HG03135 (cell line): ENCODE measurements around the gene GRIA1.

Experiments used
- ATAC-seq: cut with Tn5 transposase; IDR thresholded peaks from one replicate; pipeline ENCODE4 v1.9.1; 2021; ENCODE audit warnings: mild to moderate bottlenecking, moderate library complexity; ENCODE audit not compliant: unreplicated experiment

GRIA1 gene

DNA sequence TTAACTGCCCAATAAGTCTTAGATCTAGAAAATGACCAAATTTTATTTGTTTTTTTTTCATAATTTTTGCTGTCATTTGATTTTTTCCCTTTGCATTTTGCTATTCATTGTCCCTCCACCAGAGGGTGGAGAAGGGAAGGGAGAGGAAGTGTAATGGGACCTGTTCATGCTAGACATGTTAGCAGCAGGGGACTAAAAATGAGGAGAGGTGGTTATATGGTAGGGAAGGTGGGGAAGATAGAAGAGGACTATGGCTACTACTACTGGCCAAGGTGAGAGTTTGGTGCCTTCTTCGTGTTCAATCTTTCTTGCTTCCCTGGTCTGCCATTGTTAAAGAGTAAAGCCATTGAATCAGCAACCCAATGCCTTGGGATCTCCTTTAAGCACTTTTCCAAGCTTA is 6.4 kb downstream of the GRIA1 start:
- ATAC-seq: no peak

DNA sequence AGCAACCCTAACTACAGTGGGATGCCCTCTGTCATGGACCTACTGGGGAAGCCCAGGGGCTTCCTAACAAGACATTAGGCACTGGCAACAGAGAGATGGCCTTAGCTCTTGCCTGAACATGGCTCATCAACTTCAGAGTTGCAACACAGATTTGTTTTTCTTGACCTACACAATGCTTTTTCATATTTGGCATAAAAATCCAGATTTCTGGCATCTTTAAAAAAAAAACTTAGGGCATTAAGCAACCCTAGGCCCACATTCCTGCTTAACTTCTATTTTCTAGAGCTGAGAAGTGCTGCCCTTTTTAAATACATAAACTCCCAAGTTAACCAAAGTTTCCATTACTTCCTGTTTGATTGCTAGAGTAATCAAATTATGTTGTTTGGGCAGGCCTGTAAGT is 8.0 kb downstream of the GRIA1 start:
- ATAC-seq: no peak

DNA sequence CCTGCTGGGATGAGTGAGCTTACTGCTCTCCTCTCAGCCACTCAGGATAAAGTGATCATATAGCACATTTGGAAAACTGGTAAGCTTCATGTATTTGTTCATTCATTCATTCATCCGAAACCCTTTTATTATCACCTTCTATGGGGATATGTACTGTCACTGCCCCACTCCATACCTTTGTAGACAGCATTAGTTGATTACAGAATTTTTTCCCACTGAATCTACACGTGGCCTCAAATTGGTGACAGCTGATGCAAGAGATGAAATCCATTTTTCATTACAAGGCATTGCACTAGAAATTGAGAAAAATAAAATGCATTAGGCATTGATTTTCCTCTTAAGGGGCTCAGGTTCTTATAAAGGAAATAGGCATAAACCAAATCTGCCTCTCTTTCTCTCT is 9.7 kb downstream of the GRIA1 start:
- ATAC-seq: no peak

DNA sequence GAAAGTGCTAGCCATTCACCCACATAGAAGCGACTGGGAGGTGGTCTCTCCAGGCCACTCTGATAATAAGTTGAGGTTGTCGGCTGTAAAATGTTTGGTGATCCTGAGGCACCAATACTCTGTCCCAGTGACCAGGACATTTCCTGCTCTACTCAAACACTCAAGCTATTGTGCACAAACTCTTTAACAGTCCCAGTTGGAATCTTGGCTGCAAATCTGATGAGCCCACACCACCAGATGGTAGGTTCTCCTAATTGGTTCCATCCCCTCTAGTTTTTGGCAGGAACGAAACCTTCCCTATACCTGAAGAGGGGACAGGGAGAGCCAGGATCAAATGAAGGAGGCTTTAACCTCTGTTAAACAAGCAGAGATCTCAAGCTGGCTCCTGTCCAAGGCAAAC is 14.3 kb downstream of the GRIA1 start:
- ATAC-seq: no peak

DNA sequence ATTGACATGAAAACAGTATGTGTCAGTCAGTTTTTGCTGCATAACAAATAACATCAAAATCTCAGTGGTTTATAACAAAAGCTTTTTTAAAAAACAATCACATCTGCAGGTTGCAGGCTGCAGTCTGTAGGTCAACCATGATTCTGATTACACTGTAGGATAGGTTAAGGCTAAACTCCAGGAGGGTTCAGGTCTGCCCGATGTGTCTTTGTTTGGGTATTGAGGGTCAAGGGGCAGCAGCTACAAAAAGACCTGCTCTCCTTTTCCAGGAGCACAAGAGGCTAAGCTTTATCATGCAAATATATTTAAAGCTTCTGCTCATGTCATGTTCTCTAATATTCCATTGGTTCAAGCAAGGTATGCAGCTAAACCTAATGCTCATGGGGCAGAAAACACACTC is 18.2 kb downstream of the GRIA1 start:
- ATAC-seq: no peak

DNA sequence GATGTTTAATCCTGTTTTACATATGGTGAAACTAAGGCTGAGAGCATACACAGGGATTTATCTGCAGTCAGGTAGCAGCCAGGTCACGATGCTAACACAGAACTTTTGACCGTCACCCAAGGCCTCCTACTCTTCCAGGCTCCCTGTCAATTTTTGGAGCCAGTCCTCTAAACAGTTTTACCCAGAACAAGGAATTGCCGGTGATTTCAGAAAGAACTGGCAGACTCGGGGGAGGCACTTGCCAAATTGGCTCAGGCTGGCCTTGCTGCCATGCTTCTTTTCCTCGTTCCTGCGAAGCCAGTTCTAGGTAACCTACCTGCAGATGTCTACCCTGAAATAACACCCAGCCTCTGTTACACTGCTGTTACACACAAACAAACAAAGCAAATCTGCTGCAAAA is 21.2 kb downstream of the GRIA1 start:
- ATAC-seq: no peak

DNA sequence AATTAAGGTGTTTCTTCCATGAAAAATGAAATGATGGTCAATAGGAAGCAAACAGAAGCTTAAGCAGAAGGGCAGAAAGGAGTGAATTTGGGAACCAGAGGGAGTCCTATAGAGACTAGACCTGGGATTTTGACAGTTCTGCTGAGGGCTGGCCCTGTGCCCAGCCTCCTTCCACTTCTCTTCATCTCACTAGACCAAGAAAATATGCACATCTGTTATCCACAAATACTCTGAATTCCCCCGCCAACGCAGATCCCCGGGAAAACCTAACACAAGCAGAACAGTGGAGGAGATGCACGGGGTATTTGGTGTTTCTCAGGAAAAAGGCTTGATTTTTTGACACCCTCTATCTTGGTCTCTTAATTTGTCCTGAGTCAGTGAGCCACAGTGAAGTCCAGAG is 22.7 kb downstream of the GRIA1 start:
- ATAC-seq: no peak

DNA sequence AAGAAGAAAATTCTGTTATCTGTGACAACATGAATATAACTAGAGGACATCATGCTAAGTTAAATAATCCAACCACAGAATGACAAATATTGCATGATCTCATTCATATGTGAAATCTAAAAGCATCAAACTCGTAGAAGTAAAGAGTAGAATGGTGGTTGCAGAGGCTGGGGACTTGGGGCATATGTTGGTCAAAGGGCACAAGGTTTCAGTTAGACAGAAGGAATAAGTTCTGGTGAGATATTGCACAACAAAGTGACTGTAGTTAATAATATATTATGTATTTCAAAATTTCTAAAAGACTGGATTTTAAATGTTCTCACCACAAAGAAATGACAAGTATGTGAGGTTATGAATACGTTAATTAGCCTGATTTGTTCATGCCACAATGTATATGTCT is 24.8 kb downstream of the GRIA1 start:
- no peak for ATAC-seq

DNA sequence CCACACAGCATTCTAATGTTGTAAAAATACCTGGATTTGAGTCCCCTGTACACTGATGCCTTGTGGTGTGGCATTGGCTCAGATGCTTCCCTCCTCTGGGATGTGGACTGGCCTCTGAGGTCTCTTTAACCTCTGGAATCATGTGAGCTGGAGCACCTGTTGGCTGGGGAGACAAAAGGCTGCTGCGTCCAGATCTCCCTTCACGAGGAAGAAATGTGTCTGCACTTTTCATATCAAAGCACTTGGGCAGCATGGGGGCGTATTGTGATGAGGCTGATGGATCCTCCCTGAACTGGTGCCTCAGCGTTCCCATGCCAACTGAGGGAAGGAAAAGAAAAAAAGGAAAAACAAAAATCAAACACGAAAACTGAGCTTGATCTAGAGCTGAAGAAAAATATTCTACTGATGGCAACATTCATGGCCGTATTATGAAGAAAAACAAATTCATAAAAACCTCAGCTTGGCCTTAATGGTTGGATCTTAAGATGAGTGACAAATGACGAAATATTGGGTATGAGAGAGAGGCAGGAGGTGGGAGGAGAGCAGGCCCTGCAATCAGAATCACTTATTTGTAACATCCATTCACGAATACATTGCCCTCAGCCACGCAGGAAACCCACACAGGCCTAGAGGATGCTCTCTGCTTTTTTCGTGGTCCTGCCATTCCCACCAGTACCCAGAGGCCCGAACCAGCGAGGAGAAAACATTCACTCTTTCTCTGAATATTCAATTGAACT is 26.2 kb downstream of the GRIA1 start:
- ATAC-seq: no peak

DNA sequence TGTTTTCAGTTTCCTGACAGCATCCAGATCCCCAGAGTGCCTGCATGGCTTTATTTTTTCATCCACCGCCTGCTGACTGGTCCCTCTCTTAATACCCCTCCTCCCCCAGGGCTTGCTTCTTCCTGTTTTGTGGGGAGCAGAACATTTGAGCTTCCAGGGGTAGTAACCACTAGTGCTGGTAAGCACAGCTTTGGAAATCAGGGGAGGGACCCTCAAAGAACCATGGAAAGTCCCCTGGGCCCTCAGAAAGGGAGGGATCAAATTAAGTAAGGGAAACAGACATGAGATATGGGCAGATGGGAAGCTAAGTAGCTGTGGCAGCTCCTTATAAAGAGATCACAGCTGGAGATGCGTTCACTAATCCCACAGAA is 26.8 kb downstream of the GRIA1 start:
- no peak for ATAC-seq

DNA sequence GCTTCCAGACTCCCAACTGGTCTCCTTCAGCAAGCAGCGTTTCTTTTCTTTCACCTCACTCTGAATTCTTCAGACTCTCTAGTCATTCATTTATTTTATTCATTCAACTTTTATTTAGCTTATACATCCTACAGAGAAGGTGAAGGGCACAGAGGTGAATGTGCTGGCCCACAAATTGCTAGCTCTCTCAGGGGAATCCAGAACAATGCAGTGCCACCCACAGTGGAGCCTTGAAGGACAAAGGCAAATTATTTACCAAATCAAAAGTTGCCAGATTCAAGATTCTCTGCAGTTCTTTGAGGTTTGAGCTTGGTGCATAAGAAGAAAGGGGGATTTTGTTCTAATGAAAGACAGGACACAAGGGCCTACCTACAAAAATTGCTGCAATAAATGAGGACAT is 29.7 kb downstream of the GRIA1 start:
- no peak for ATAC-seq

DNA sequence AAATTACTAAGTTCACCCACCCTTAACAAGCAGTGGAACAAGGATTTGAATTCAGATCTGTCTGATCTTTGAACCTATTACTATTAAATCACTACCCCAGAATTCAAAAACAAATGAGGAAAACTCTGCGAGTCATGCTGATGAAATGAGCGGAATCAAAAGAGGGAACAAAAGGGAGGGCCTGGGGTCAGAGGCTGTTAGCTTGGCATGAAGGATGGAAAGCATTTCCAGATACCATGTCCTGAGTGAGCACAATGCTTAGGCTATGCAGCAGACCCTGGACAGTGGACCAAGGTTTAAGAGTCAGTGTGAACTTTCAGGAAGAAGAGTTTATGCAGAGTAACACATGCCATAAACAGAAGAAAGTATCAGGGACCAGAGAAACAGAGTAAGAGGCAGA is 30.5 kb downstream of the GRIA1 start:
- no peak for ATAC-seq

DNA sequence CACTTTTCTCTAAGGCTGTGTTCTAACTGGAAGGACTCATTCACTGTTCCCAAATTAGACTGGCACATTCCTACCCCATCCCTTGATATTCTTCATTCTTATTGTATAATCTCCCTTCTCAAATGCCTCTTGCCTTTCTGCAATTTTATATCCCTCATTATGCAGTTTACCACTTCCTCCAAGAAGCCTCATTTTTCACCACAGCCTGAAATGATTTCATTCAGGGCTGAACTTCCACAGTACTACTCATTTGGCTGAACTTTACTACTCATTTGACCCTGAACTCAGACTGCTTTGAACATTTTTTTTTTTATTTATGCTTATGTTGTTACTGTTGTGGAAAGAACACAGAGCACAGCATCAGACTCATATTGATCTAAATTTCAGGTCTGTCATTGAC is 32.7 kb downstream of the GRIA1 start:
- ATAC-seq: no peak

DNA sequence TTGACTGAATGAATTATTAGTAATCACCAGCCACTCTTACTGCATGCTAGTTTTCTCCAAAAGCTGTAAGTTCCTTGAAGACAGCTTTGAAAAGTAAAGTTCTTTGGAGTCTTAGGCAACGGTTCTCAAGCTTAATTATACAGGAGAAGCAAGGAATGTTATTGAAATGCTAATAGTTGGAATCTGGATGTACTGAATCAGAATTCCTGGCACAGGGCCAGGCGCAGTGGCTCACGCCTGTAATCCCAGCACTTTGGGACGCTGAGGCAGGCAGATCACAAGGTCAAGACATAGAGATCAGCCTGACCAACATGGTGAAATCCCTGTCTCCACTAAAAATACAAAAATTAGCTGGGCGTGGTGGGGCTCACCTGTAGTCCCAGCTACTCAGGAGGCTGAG is 33.4 kb downstream of the GRIA1 start:
- ATAC-seq: no peak

DNA sequence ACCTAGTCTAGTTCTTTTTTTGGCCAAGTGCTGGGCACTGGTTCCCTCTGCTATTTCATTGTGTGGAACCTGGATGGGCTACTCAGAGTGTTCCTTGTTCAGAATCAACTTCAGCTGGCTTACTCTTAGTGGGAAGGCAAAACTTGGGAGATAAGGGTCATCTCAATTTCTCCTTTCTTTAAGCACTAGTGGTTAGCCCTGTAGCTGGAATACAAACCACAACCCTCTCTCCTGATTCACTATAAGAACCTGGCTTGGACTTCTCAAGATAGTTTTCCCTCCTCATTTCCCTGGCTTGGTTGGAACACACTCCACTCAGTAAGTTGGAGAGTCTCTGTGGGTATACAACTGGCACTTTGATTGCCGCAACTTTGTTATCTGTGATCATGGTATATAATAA is 35.1 kb downstream of the GRIA1 start:
- no peak for ATAC-seq

DNA sequence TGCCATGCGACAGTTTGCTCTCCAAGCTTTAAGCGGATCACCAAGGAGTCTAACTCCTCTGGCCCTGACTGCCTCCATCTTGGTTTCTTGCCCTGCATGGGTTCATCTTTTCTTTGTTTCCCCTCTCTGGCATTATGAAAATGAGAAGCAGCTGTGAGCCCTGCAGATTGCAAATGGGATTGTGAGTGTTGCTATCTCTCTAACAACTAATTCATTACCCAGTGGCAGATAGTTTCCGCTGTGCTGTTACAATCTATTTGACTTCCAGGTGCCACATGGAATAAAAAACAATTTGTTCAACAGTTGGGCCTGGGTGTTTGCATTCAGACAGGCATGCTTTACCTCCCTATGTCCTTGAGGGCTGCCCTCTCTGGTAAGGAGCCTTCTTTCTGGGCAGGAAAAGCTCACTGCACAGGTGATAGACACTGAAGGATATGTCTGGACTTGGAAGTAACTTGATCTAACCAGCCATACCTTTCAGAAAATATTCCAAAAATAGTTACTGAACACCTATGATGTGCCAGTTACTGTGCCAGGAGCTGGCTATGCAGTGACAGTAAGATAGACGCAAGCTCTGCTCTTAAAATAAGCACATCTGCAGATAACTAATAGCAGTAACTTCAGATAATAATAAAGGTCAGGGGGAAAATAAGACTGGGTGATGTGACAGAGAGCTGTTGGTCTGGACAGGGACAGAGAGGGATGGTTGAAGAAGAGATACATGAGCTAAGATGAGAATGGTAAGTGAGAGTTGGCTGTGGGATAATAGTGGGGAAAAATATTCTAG is 40.1 kb downstream of the GRIA1 start:
- ATAC-seq: no peak

DNA sequence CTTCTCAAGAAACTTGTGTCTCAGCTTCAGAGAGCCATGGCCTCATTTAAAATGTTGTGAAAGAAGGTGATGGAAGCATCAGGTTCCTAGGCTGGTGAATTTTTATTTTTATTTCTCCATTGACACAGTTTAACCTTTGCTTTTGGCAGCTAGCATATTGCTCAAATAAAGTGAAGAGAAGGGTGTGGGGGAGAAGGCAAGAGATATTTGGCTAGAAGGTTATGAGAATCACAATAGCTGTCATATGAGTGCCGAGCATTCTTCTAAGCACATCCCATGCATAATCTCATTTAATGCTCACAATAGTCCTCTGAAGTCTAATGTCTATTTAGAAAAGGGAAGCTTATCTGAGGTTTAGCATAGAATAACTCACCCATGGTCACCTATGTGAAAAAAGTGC is 43.1 kb downstream of the GRIA1 start:
- no peak for ATAC-seq

DNA sequence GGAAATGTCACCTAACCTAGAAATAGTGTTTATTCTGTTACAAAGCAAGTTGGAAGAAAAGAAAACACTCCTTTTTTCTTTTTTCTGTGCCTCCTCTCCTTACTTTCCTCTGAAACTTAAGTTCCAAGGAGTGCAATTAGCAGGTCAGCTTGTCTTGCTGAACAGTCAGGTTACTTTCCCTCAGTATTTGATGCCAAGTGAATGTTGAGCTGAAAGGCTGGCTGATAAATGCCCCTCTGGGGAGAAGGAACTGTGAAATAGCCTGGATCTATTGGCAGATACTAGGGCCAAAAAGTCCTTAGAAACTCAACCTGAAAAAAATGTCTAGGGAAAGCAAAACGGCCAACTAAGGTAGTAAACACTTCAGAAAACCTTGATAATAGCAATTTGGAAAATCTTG is 43.6 kb downstream of the GRIA1 start:
- no peak for ATAC-seq

DNA sequence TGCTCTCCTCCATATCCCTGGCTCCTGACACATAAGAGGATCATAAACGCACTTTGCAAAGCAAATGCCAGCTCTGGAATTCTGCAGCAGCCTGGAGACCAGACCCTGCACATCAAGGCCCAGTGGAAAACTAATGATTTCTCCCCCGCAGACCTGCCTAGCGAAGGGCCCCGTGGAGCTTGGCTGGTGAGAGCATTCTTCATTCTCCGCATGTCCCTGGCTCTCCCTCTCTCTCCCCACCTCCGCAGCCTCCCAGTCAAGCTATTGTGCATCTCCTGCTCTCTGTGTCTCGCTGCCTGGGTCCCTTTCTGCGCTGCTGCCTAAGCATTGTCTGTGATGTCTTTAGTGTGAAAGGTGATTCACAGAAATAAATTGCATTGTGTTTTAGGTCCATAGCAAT is 46.7 kb downstream of the GRIA1 start:
- ATAC-seq: no peak

DNA sequence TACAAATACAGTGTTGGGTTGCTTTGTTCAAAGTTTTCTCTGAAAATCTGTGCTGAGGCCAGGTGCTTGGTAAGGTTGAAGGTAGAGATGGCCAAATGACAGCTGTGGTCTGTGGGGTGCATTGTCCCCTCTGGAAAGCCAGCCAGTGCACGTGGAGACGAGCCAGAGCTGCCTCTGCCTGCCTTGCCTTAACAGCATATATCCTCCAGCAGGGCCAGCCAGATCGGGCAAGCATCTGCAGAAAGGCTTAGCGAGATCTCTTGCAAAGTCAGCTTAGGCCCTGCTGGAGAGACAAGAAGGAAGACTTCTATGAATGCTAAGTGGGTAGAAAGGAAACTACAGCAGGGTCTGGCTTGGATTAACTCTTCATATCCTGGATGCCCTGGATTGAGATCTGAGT is 49.5 kb downstream of the GRIA1 start:
- ATAC-seq: no peak

DNA sequence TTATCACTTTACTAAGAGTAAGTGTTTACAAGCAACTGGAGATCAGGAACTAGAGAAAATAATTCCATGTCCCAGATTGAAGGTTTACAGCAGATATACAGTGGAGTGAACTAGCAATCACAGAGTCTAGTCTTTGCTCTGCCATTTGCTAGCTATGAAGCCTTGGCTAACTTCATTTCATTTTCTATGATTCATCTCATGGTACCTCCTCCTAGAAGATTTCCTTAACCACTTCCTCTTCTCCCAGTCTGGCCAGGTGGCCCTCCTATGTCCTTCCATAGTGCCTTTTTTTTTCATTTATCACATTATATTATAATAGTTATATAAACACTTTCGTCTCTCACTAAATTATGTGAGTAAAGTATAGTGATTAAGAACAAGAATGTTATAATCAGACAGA is 52.1 kb downstream of the GRIA1 start:
- no peak for ATAC-seq

DNA sequence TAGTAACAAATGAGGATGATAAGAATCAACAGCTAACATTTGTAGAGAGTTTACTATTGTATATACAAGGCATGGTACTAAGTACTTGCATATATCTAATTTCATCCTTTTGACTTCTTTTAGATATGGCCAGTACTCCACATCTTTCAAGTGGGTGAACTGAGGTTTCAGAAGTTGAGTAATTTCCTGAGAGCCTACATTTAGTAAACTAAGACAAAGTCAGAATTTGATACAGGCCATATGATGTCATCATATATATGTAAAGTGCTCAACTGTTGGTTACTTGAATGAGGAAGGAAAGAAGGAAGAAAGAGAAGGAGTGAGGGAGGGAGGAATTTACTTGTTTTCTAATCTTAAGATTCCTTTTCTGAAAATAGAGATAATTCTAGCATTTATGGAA is 52.8 kb downstream of the GRIA1 start:
- ATAC-seq: no peak

DNA sequence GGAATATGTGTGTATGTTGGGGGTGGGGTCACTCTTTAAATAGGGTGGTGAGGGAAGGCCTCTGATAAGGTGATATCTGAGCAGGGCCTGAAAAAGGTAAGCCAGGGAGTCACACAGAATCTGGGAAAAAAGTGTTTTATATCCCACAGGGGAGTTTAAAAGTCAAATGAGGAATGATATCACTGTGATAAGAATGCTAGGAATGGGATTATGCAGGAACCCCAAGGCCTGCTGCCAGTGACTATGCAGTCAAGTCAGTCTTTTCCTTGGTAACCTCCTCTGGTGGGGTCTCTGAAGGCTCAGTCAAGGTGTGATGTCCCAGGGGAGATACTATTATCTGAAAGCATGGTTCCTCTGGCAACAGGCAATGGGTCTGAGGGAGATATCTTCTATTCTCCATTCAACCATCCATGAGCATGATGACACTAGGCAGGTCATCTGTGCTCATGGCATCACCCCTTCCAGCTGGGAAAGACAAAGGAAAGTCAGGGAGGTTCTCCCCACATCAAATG is 53.5 kb downstream of the GRIA1 start:
- no peak for ATAC-seq
